ENCODE data around the gene MAVS. TPM values are rescaled to one million over a fixed set of nuclear protein-coding genes. Genes with fewer than 3 reads are reported as not detected.

The MAVS gene
- total and polyA plus RNA-seq, 12 donors: 17.5 to 48.7 (median 44.2) TPM

DNA sequence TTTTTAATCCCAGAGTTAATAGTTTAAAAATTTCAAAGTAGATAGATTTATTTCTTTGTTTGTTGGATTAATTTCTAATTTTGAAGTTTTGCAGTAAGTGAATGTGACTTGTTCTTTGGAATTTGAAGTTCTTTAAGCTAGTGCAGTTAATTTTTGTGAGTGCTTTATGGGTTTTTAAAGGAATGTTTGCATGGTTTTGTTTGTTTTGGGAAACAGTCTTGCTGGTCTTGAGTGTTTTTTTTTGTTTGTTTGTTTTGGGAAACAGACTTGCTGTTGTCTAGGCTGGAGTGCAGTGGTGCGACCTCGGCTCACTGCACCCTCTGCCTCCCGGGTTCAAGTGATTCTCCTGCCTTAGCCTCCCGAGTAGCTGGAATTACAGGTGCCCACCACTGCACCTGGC is 52.0 kb downstream of the MAVS start:
- intact Hi-C loops (cut with DNase I): loop anchor here in 2 of 10 donors (10.0 kb wide), 3 partner anchors 86 to 186 kb away; no protein-coding TSS in a partner anchor
- WGBS, 2 donors: 70 to 78% methylated on average over 4 of the region's 4 CpGs
- Histone ChIP-seq H3K27ac (no peak overlapping the region), H3K36me3 (peaks cover 0 to 14% (median 0%) of the 10 kb centered on the region in 9 donors), H3K4me3 (no peak overlapping the region), H3K9me3 (no peaks in the 10 kb centered on the region), H3K4me1 (peaks cover 5 to 99% (median 93%) of the 10 kb centered on the region in 9 donors), H3K27me3 (no peaks in the 10 kb centered on the region)
- TF ChIP-seq, protein P1, sequence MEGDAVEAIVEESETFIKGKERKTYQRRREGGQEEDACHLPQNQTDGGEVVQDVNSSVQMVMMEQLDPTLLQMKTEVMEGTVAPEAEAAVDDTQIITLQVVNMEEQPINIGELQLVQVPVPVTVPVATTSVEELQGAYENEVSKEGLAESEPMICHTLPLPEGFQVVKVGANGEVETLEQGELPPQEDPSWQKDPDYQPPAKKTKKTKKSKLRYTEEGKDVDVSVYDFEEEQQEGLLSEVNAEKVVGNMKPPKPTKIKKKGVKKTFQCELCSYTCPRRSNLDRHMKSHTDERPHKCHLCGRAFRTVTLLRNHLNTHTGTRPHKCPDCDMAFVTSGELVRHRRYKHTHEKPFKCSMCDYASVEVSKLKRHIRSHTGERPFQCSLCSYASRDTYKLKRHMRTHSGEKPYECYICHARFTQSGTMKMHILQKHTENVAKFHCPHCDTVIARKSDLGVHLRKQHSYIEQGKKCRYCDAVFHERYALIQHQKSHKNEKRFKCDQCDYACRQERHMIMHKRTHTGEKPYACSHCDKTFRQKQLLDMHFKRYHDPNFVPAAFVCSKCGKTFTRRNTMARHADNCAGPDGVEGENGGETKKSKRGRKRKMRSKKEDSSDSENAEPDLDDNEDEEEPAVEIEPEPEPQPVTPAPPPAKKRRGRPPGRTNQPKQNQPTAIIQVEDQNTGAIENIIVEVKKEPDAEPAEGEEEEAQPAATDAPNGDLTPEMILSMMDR (IDR thresholded peaks at IDR 0.05): no peak
- ATAC-seq (no peak), DNase-seq (no peak)

DNA sequence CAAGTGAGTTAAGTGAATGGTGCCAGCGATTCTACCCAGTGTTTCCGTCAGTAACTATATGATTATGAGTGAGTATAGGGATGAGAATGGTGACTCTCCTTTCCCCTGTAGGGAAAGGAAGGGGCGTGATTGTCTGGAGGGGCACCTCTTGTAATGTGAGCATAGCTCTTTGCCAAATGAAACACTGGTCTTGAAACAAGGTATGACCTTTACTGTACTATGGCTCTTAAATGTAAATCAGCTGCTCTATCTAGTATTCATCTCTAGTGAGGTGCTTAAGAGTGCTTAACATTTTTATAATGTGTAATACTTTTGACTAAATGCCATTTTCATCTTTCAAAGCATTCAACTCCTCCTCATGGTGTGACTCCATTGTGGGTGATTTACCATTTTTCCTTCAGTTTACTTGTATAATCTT is 53.6 kb downstream of the MAVS start:
- 54 to 70% methylated on average over 3 of the region's 3 CpGs for WGBS, 2 donors
- DNase-seq: no peak
- Histone ChIP-seq H3K36me3 (peaks cover 0 to 11% (median 0%) of the 10 kb centered on the region in 9 donors), H3K4me3 (no peak overlapping the region), H3K9me3 (no peaks in the 10 kb centered on the region), H3K27ac (peak overlapping the region in 2 of 10 donors; percentile 13 to 82), H3K27me3 (no peaks in the 10 kb centered on the region), H3K4me1 (peaks cover 5 to 99% (median 88%) of the 10 kb centered on the region in 9 donors)
- TF ChIP-seq, protein P1 (IDR thresholded peaks at IDR 0.05): no peak
- peak in 1 of 8 donors; percentile 57 for ATAC-seq
- intact Hi-C loops (cut with DNase I): no loop called here

DNA sequence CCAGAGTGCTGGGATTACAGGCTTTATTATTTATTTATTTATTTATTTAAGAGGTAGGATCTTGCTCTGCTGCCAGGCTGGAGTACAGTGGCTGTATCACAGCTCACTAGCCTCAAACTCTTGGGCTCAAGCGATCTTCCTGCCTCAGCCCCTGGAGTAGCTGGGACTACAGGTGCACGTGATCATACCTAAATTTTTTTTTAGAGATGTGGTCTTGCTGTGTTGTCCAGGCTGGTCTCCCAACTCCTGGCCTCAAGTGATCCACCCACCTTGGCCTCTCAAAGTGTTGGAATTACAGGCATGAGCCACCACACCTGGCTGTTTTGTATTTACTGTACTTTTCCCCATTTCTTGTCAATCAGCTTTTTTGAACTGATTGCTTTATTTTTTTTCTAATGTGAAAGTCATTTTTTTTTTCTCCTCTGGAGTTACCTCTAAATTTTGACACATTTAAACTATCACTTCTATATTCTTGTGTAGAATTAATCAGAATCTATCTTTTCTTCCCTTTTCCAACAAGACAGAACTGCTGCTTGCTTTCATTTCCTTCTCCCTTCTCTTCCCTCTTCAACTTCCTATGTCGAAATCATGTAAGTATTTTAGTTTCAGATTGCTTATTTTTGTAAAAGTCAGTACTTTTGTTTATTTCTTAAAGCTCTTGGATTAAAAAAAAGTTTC is 54.5 kb downstream of the MAVS start:
- no peaks in the 10 kb centered on the region for H3K27me3 ChIP-seq
- peaks cover 5 to 92% (median 78%) of the 10 kb centered on the region in 9 donors for H3K4me1 ChIP-seq
- H3K9me3 ChIP-seq: no peaks in the 10 kb centered on the region
- peaks cover 0 to 9% (median 0%) of the 10 kb centered on the region in 9 donors for H3K36me3 ChIP-seq
- peak overlapping the region in 5 of 10 donors; percentile 16 to 82 (median 38) for H3K27ac ChIP-seq
- peak overlapping the region in 2 of 10 donors; percentile 5 to 28 for H3K4me3 ChIP-seq
- intact Hi-C loops (cut with DNase I): no loop called here
- WGBS, 2 donors: 68 to 77% methylated on average over 3 of the region's 3 CpGs
- ATAC-seq (peak in 2 of 8 donors; percentile 55 to 61), DNase-seq (no peak)
- TF ChIP-seq, protein P1 (IDR thresholded peaks at IDR 0.05): no peak

DNA sequence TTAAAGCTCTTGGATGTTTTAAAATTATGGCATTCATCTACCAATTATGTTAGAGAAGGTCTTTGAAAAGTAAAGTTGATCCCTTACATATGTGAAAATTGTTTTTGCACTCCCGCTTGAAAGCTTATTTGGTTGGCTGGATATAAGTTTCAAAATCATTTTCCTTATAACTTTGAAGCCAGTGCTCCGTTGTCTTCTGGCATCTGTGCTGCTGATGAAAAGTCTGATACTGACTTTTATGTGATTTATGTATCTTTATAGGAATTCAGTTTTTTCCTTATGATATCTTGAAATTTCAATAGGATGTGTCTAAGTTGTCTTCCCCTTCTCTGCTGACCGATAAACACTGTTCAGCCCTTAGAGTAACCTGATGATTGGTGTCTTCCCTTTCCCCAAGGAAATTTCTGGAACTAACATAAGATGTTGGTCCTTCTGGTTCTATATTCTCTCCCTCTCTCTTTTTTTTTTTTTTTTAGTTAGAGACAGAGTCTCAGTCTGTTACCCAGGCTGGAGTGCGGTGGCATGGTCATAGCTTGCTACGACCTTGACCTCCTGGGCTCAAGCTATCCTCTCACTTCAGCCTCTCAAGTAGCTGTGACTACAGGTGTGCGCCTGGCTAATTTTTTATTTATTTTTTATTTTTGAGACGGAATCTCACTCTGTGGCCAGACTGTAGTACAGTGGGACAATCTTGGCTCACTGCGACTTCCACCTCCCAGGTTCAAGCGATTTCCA is 55.2 kb downstream of the MAVS start:
- TF ChIP-seq, protein P1 (IDR thresholded peaks at IDR 0.05): no peak
- intact Hi-C loops (cut with DNase I): no loop called here
- WGBS, 2 donors: 76 to 85% methylated on average over 9 of the region's 9 CpGs
- ATAC-seq: no peak
- Histone ChIP-seq H3K27ac (peak overlapping the region in 5 of 10 donors; percentile 16 to 82 (median 38)), H3K36me3 (peaks cover 0 to 6% (median 0%) of the 10 kb centered on the region in 9 donors), H3K4me1 (peaks cover 0 to 89% (median 71%) of the 10 kb centered on the region in 9 donors), H3K27me3 (no peaks in the 10 kb centered on the region), H3K4me3 (peak overlapping the region in 3 of 10 donors; percentile 2 to 28 (median 5)), H3K9me3 (no peaks in the 10 kb centered on the region)
- DNase-seq: no peak
